HG03139 (cell line): ENCODE measurements around the gene HDAC5.

ENCODE experiments used
- ATAC-seq: cut with Tn5 transposase; IDR thresholded peaks from one replicate; pipeline ENCODE4 v1.9.1; 2021; ENCODE audit not compliant: unreplicated experiment

The HDAC5 gene

DNA sequence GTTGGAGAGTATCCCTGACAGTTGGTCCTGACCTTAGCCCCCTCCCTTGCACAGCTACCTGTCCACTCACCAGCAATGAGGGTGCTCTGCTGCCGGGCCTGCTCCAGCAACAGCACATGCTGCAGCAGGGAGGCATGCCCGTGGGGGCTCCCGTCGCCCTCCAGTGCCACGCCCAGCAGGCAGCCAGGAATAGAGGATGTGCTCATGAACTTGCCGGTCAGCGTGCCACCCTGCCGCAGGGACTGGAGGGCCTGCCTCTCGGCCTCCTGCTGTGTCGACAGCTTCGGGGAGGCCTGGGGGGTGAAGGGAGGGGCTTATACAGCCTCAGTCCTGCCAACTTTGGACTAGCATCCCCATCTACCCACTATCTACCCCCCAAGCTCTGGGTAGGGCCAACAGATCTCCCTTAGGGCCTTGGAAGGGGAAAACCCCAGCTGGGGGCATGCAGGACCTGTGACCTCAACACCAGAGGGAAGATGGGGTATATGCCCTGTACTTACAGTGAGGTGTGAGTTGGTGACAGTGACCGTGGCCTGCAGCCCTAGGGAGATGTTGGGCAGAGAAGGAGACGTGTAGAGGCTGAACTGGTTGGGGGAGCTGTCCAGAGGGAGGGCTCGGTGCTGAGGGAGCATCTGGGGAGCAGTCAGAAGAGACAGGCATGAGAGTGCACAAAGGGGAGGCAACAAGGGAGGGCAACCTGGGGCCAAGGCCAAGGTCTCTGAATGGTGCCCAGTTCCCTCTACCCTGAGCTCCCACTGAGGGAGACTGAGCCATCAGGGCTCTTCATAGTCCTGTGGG is 32.0 kb downstream of the HDAC5 start:
- ATAC-seq = no peak

GRCh38 chr17:44088254-44088653 is 35.2 kb downstream of the HDAC5 start:
- no peak for ATAC-seq

GRCh38 chr17:44087319-44087718 is 36.1 kb downstream of the HDAC5 start:
- no peak for ATAC-seq

- no peak for ATAC-seq
These were observed 36.8 kb downstream of the HDAC5 start for GRCh38 chr17:44086364-44087311.

DNA sequence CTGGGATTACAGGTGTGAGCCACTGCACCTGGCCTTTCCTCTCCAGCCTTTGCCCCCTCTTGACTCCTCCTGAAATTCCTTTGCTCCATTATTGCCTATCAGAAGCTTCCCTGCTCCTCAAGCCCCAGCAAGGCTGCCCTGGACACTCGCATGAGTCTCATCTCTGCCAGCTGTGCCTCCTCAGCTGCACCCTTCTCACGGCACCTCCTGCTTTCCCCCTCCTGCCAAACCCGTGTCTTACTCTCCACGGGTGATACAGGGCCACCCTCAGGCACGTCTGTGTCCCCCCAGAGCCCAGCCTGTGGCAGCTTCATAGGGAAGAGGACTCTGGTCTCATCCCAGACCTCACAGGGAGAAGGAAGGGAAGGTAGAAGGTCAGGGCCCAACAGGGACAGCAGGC is 37.5 kb downstream of the HDAC5 start:
- ATAC-seq = no peak

DNA sequence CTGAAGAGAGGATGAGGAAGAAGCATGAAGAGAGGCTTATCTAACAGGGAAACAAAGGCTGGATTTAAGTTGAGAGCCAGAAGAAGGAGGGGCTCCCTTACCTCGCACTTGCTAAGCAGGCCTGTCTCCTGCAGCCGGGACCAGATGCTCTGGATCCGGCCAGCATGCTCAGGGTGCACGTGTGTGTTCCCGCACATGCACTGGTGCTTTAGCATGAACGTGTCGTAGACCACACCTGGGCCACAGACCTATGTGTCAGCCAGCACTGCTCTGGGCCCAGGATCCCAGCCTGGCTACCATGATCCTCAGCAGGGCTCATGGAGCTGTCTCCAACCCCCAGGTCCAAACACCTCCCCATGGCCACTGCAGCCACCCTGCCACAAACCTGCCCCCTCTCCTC is 38.5 kb downstream of the HDAC5 start:
- no peak for ATAC-seq

GRCh38 chr17:44084131-44084538 is 39.3 kb downstream of the HDAC5 start:
- no peak for ATAC-seq

GRCh38 chr17:44083250-44083849 is 40.1 kb downstream of the HDAC5 start:
- no peak for ATAC-seq

DNA sequence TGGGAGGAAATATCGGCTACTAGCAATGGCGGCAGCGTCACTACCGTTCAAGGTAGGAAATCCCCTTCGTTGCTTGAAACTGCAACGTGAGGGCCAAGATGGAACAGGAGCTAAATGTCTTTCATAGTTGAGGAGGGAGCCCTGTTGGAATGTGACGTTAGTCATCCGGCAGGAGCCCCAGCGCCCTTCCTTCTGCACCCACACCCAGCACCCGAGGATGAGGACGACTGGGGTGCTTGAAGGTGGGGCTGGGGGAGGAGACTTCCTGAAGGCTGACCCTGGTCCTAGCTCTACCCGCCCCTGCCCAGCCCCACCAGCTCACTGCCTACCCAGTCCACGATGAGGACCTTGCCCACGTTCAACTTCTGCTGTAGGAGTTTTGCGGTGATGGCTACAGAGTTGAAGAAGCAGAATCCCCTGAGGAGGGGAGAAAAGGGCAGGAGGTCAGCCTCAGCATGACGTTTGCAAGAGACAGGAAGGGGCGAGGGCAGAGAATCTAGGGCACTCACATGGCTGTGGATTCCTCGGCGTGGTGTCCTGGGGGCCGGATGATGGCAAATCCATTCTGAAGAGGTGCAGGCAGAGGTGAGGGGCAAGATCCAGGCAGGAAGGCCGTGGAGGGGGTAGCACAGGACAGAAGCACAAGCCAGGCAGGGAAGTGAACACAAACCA is 41.0 kb downstream of the HDAC5 start:
- ATAC-seq = no peak

DNA sequence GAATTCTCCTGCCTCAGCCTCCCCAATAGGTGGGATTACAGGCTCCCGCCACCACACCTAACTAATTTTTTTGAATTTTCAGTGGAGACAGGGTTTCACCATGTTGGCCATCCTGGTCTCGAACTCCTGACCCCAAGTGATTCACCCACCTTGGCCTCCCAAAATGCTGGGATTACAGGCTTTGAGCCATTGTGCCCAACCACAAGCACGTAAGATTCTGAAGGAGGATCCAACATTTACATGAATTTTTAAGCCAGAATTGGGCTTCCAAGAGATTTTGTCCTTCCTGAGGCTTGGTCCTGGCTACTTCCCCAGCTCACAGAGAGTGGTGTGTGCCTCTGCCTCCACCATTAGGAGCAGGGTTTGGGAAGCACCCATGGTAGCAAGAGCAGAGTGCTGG is 41.8 kb downstream of the HDAC5 start:
- no peak for ATAC-seq

GRCh38 chr17:44079877-44080821 is 43.3 kb downstream of the HDAC5 start:
- no peak for ATAC-seq

GRCh38 chr17:44078412-44078811 is 45.0 kb downstream of the HDAC5 start:
- ATAC-seq = no peak

DNA sequence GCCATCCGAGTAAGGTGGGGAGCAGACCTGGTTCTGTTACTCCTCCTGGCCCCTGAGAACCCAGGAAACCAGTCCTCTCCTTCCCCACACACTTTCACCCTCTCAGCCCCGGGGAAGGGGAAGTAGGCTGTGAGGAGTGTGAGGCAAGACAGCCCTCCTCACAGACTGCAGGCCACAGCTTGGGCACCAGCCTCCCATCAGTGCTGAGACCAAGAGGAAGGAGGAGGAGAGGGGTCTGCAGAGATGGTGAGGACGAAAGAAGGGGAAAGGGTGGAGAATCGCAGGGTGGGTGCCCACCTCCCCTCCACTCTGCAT is 45.9 kb downstream of the HDAC5 start:
- ATAC-seq = no peak

DNA sequence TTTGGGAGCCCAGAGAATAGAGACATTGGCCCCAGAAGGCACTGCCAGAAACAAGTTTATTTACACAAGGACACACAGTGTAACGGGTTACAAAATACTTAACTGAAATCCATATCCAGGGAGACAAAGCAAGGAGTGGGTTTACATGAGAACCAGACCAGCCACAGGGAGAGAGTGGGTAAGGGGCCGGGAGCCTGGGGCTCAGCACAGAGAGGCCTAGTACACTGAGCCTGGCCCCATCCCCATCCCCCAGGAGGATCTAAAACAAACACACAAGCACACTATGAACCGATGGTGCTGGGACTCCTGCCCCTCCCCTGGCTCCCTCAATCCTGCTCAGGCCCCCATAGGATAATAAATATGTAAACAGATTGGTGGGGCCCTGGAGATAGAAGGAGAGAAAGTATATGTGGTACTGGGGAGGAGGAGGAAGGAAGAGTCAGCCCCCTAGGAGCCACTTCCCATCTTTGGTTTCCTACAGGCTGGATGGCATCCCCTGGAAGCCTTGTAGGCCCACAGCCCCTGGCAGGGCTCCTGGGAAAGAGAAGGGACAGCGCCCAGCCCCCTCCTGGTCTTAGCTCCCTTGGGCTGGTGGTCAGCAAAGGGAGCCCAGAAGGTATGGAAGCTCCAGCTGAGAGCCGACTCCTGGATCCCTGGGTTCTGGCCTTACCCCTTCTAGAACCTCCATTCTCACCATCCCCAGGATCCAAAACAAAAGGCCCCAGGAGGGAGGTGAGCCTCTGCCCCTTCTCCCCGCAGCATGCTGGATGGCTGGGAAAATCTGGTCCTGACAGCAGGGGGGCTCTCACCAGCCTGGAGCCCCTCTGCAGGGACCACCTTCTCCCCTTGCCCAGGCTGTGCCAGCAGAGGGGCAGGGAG is 46.5 kb downstream of the HDAC5 start:
- ATAC-seq = no peak

DNA sequence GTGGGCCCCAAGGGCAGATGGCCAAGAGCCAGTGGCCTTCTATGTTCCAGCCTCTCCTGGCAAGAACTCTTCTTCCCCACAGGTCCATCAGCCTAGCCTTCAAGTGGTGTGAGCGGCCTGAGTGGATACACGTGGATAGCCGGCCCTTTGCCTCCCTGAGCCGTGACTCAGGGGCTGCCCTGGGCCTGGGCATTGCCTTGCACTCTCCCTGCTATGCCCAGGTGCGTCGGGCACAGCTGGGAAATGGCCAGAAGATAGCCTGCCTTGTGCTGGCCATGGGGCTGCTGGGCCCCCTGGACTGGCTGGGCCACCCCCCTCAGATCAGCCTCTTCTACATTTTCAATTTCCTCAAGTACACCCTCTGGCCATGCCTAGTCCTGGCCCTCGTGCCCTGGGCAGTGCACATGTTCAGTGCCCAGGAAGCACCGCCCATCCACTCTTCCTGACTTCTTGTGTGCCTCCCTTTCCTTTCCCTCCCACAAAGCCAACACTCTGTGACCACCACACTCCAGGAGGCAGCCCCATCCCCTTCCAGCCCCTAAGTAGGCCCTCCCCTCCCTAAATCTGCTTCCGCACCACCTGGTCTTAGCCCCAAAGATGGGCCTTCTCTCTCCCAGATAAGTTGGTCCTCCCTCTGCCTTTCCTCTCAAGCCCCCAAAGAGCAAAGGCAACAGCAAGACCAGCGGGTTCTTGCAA is 47.7 kb downstream of the HDAC5 start:
- ATAC-seq = no peak

GRCh38 chr17:44074911-44075285 is 48.5 kb downstream of the HDAC5 start:
- no peak for ATAC-seq

DNA sequence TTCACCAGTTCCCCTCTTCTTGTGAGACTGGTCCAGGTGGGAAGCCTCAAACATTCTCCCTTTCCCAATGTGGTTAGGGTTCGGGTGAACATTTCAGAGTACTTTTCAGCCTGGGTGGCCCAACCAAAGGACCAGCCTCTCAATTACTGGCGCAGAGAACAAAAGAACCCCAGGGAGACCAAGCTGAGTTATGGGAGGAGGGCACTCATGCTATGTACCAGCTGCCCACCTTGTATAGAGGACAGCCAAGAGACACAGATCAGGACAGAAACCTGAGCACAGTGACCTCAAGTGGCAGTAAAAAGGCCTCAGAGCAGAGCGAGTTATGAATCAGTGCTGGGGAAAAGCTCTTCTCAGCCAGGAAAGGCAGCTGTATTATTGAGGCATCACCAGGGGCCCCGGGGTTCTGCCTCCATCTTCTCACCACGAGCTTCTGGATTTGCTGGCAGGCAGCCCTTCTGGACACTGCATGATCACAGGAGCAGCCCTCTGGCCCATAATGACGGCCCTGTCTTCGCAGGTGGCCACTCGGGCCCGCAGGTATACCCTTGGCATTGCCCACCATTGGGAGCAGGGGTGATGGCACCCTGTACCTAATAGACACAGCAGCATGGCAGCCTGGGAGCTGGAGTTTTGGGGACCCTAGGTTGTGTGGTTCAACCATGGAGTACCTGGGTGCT is 49.1 kb downstream of the HDAC5 start:
- ATAC-seq = no peak

- ATAC-seq = no peak
These were observed 51.7 kb downstream of the HDAC5 start for GRCh38 chr17:44071772-44072171.
